ENCODE measurements around the gene NOP56. TPM values are rescaled to one million over a fixed set of nuclear protein-coding genes. Genes with fewer than 3 reads are reported as not detected.
A peak's percentile ranks its signal among the peaks of the same experiment; 100 is the strongest.

The NOP56 gene
- total and polyA plus RNA-seq, 2 of the 8 experiments (the other 6 are each of a cell fraction or from before 2014, with no cell fraction given): 391 to 677 TPM

- Histone ChIP-seq H4K8ac (ENCODE audit: extremely low read depth, insufficient read depth, low read length) (no peak overlapping the region), H2AFZ (ENCODE audit: low read length) (no peak overlapping the region), H3K18ac (ENCODE audit: extremely low read depth, low read length) (no peak overlapping the region), H3K9ac (replicated peaks in 1 of 4; ENCODE audit: extremely low read depth in 1 of 4, low read depth in 3 of 4, low read length in 3 of 4) (no peak overlapping the region), H3K27ac (ENCODE audit: low read depth, low read length) (no peak overlapping the region), H3K56ac (replicated peaks; ENCODE audit: insufficient read length, low read depth, low read length) (no peak overlapping the region), H2AK5ac (ENCODE audit: low read depth, low read length) (no peak overlapping the region), H4K20me1 (replicated peaks in 1 of 2; ENCODE audit: control insufficient read depth in 1 of 2, insufficient read depth in 2 of 2, low read length in 2 of 2) (no peaks in the 10 kb centered on the region), H3K9me3 (ENCODE audit: insufficient read depth in 2 of 2, low read depth in 1 of 2, low read length in 1 of 2) (no peaks in the 10 kb centered on the region), H3K36me3 (ENCODE audit: control insufficient read depth in 2 of 4, insufficient read depth in 4 of 4, low read length in 3 of 4) (no peaks in the 10 kb centered on the region), H3K79me1 (ENCODE audit: low read depth, low read length) (no peaks in the 10 kb centered on the region), H2BK120ac (replicated peaks; ENCODE audit: low read depth, low read length) (no peak overlapping the region), H3K4me3 (ENCODE audit: extremely low read depth in 1 of 4, insufficient read depth in 2 of 4, low read depth in 3 of 4, low read length in 4 of 4) (no peak overlapping the region), H3K4ac (replicated peaks; ENCODE audit: insufficient read length, low read depth, low read length) (no peak overlapping the region), H3K79me2 (ENCODE audit: control insufficient read depth in 1 of 2, insufficient read depth in 2 of 2, low read length in 2 of 2) (no peaks in the 10 kb centered on the region), H3K27me3 (replicated peaks in 1 of 4; ENCODE audit: control insufficient read depth in 3 of 4, extremely low read depth in 1 of 4, insufficient read depth in 3 of 4, low read length in 3 of 4) (no peaks in the 10 kb centered on the region; a peak in 3 of 7 replicates), H3K4me1 (replicated peaks in 1 of 4; ENCODE audit: control insufficient read depth in 3 of 4, insufficient read depth in 4 of 4, low read length in 3 of 4) (no peaks in the 10 kb centered on the region), H3K4me2 (ENCODE audit: insufficient read depth in 1 of 2, low read depth in 2 of 2, low read length in 2 of 2) (no peak overlapping the region), H4K5ac (ENCODE audit: insufficient read length, low read depth, low read length) (no peak overlapping the region), H2BK5ac (ENCODE audit: low read depth, low read length) (no peak overlapping the region), H4K91ac (replicated peaks; ENCODE audit: insufficient read length, low read length) (no peak overlapping the region), H3K23ac (ENCODE audit: insufficient read length) (no peak overlapping the region), H2BK12ac (ENCODE audit: low read depth, low read length) (no peak overlapping the region), H2BK20ac (ENCODE audit: low read length) (no peak overlapping the region), H3K14ac (ENCODE audit: insufficient read length) (no peak overlapping the region), H3K23me2 (ENCODE audit: low read depth, low read length) (peaks cover under 1% of the 10 kb centered on the region; the same call in 1 of the 2 replicates), H2BK15ac (ENCODE audit: low read length) (no peak overlapping the region)
- FAIRE-seq (no peak), DNase-seq (ENCODE audit: low read depth in 1 of 2, low spot score in 2 of 2) (no peak)
- CTCF ChIA-PET (ENCODE audit: partially characterized antibody): interaction anchor here (1.1 to 2.3 kb wide), 4 partner anchors 11 to 107 kb away, joined by 3 to 8 read pairs (median 4); no protein-coding TSS in a partner anchor
- WGBS, 2 experiments (ENCODE audit: extremely low coverage in 1 of 2, insufficient coverage in 1 of 2, insufficient read length in 1 of 2, insufficient replicate concordance in 2 of 2, low coverage in 1 of 2, low lambda C conversion rate in 2 of 2, missing lambda C conversion rate in 1 of 2): 21% methylated on average over 1 of the region's 1 CpG; no CpG with 5 or more reads in 1 of the 2 experiments
- POLR2A ChIA-PET (ENCODE audit: partially characterized antibody): interaction anchor here (0.9 to 1.7 kb wide), 2 partner anchors 20 to 22 kb away, joined by 3 to 6 read pairs; partner anchors contain the start of gene NOP56
- TF ChIP-seq BCL11A (IDR thresholded peaks at IDR 0.05; ENCODE audit: low read depth in 2 of 2, low read length in 2 of 2) (no peak), RAD21 (IDR thresholded peaks at IDR 0.05 in 1 of 2, conservative IDR thresholded peaks at IDR 0.05 in 1 of 2; ENCODE audit: low read depth in 2 of 2, low read length in 2 of 2) (peak in 1 of 2 experiments; percentile 38), FOSL1 (IDR thresholded peaks at IDR 0.05; ENCODE audit: insufficient read depth, low read depth, low read length) (no peak), HDAC6 (IDR thresholded peaks at IDR 0.05; ENCODE audit: low read depth, low read length) (no peak), HDAC2 (IDR thresholded peaks at IDR 0.05; ENCODE audit: borderline replicate concordance in 1 of 2, low read depth in 2 of 2, low read length in 2 of 2) (no peak), CTCF (IDR thresholded peaks at IDR 0.05; ENCODE audit: control extremely low read depth in 1 of 3, insufficient read depth in 1 of 3, low read depth in 1 of 3, low read length in 3 of 3) (peak in 1 of 3 experiments; percentile 25; a peak in 2 of 4 replicates), JUN (IDR thresholded peaks at IDR 0.05; ENCODE audit: low read depth, low read length) (no peak), USF2 (IDR thresholded peaks at IDR 0.05; ENCODE audit: low read length) (no peak), SIX5 (IDR thresholded peaks at IDR 0.05; ENCODE audit: low read depth, low read length) (no peak)
Observed at GRCh38 chr20:2631228-2631627, 21.2 kb upstream of the NOP56 start.
